Measurements from ENCODE around the gene KLHL10. TPM values are rescaled to one million over a fixed set of nuclear protein-coding genes. Genes with fewer than 3 reads are reported as not detected.
"Not testable (repeated sequence)": the region's sequence is repeated elsewhere in the genome, so short reads cannot be mapped to it uniquely, and the experiment has no call there.

Gene KLHL10
- total and polyA plus RNA-seq, 8 donors: 0.06 to 0.43 (median 0.23) TPM; not detected in 2

- intact Hi-C loops (cut with DNase I): no loop called here
- no peak overlapping the region for H3K4me3 ChIP-seq
- no peak for ATAC-seq
- TF ChIP-seq, protein P1, sequence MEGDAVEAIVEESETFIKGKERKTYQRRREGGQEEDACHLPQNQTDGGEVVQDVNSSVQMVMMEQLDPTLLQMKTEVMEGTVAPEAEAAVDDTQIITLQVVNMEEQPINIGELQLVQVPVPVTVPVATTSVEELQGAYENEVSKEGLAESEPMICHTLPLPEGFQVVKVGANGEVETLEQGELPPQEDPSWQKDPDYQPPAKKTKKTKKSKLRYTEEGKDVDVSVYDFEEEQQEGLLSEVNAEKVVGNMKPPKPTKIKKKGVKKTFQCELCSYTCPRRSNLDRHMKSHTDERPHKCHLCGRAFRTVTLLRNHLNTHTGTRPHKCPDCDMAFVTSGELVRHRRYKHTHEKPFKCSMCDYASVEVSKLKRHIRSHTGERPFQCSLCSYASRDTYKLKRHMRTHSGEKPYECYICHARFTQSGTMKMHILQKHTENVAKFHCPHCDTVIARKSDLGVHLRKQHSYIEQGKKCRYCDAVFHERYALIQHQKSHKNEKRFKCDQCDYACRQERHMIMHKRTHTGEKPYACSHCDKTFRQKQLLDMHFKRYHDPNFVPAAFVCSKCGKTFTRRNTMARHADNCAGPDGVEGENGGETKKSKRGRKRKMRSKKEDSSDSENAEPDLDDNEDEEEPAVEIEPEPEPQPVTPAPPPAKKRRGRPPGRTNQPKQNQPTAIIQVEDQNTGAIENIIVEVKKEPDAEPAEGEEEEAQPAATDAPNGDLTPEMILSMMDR (IDR thresholded peaks at IDR 0.05): no peak
- DNase-seq: no peak
- no peaks in the 10 kb centered on the region for H3K9me3 ChIP-seq
- peaks cover 0 to 6% of the 10 kb centered on the region in 2 donors for H3K4me1 ChIP-seq
- no peak overlapping the region for H3K27ac ChIP-seq
- H3K36me3 ChIP-seq: peaks cover 0 to 86% of the 10 kb centered on the region in 2 donors
- H3K27me3 ChIP-seq: no peaks in the 10 kb centered on the region
Observed at GRCh38 chr17:41870097-41870496, 32.5 kb downstream of the KLHL10 start.

DNA sequence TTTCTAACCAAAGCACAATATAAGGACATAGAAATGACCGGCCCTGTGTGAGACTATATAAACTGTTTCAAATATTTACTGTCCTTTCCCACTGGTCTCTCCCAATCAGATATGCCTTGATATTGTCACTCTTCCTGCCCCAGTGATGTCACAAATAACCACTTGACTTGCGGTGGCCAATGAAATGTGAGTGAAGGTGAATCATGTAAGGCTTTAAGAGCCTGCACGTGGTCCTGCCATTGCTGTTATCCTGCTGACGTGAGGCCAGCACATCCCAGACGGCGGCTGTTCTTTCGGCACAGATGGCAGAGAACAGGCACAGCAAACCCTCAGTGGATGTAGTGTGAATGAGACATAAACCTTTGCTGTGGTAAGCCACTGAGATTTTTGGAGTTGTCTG lies 33.0 kb downstream of the KLHL10 start:
- H3K36me3 ChIP-seq: peaks cover 0 to 88% of the 10 kb centered on the region in 2 donors
- H3K4me3 ChIP-seq: no peak overlapping the region
- TF ChIP-seq, protein P1 (IDR thresholded peaks at IDR 0.05): no peak
- no peaks in the 10 kb centered on the region for H3K9me3 ChIP-seq
- ATAC-seq (no peak), DNase-seq (no peak)
- H3K27me3 ChIP-seq: no peaks in the 10 kb centered on the region
- H3K27ac ChIP-seq: no peak overlapping the region
- intact Hi-C loops (cut with DNase I): no loop called here
- peaks cover 0 to 4% of the 10 kb centered on the region in 2 donors for H3K4me1 ChIP-seq

DNA sequence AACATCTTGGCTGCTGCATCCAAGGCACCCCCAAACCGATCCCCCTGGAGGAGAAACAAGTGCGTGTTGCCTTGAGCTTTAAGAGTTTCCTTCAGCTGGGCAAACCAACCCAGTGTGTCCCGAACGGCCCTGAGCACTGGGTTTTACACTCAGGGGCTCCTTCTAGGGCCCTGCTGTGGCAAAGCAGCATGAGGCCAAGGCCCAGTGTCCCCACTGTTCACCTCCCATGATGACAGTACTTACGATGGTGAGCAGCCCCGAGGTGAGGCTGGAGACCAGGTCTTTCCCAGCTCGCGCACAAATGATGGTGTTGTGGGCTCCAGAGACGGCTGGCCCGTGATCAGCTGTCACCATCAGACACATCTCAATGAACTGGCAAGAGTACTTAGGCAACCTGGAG lies 34.2 kb downstream of the KLHL10 start:
- ATAC-seq: no peak
- peaks cover 0 to 89% of the 10 kb centered on the region in 2 donors for H3K36me3 ChIP-seq
- intact Hi-C loops (cut with DNase I): no loop called here

DNA sequence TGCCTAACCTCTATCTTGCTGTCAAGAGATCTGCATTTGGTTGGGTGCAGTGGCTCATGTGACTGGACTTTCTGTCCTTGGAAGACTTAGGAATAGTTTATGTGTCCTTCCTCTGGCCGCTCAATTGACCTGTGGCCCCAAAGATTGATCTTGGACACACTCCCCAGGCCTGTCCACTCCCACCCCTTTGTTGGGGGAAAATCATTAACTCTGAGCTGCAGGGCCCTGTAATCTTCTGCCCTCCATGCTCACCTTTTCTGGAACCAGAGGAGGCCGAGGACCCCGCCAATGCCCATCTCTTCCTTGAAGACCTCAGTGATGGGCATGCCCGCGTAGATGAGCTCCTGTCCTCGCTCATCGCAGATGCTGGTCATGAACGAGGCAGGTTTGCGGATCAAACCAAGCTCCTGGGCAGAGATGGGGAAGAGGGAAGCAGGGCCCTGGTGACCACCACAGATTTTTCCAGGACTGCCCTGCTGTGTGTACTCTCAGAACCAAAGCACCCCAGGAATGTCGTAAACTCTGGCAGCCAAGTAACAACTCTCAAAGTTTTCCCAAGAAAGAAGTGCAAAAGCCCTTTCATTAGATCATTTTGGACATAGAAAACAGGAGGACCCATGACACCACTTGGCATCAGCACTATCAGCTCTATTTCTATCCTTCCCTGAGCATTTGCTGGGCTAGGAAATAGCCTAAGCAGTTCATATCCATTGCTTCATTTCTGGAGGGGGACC lies 36.1 kb downstream of the KLHL10 start:
- Histone ChIP-seq H3K36me3 (peaks cover 0 to 89% of the 10 kb centered on the region in 2 donors), H3K4me1 (no peaks in the 10 kb centered on the region), H3K27me3 (no peaks in the 10 kb centered on the region), H3K27ac (no peak overlapping the region), H3K4me3 (no peak overlapping the region), H3K9me3 (no peaks in the 10 kb centered on the region)
- TF ChIP-seq, protein P1 (IDR thresholded peaks at IDR 0.05): no peak
- DNase-seq (no peak), ATAC-seq (no peak)
- intact Hi-C loops (cut with DNase I): no loop called here

More for the DNA sequence above, 34.2 kb downstream of the KLHL10 start:
- TF ChIP-seq, protein P1 (IDR thresholded peaks at IDR 0.05): no peak
- no peak for DNase-seq
- H3K4me3 ChIP-seq: no peak overlapping the region
- H3K9me3 ChIP-seq: no peaks in the 10 kb centered on the region
- H3K4me1 ChIP-seq: no peaks in the 10 kb centered on the region
- H3K27me3 ChIP-seq: no peaks in the 10 kb centered on the region
- H3K27ac ChIP-seq: no peak overlapping the region

DNA sequence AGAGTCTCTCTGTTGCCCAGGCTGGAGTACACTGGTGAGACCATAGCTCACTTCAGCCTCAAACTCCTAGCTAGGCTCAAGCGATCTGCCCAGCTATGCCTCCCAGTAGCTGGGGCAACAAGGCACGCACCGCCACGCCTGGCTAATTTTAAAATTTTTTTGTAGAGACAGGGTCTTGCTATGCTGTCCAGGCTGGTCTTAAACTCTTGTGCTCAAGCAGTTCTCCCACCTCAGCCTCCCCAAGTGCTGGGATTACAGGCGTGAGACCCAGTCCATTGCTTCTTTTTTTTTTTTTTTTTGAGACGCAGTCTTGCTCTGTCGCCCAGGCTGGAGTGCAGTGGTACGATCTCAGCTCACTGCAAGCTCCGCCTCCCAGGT lies 36.7 kb downstream of the KLHL10 start:
- ATAC-seq; H3K4me1 ChIP-seq; H3K9me3 ChIP-seq; H3K27ac ChIP-seq; DNase-seq; H3K4me3 ChIP-seq; H3K27me3 ChIP-seq; intact Hi-C loops (cut with DNase I): not testable (repeated sequence)
- peaks cover 0 to 89% of the 10 kb centered on the region in 2 donors for H3K36me3 ChIP-seq

DNA sequence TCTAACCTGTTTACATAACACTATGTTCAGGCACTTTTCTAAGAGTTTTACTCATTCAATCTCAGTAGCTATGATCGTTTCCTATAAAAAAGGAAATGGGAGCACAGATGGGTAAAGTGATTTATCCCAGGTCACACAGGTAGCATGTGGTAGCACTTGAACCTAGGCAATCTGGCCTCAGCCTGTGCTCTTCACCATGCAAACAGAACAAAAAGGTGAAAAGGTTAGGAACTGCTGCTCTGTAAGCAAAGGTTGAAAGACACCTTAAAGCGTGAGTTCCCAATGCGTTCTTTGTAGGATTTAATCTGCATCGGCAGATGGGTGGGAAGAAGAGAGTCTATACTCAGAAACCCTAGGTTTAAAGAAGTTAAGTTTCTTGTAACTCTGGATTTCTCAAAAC lies 42.5 kb downstream of the KLHL10 start:
- H3K4me1 ChIP-seq: no peaks in the 10 kb centered on the region
- DNase-seq (no peak), ATAC-seq (no peak)
- H3K27me3 ChIP-seq: no peaks in the 10 kb centered on the region
- TF ChIP-seq, protein P1 (IDR thresholded peaks at IDR 0.05): no peak
- H3K36me3 ChIP-seq: peaks cover 0 to 89% of the 10 kb centered on the region in 2 donors
- H3K4me3 ChIP-seq: no peak overlapping the region
- H3K9me3 ChIP-seq: no peaks in the 10 kb centered on the region
- intact Hi-C loops (cut with DNase I): no loop called here
- H3K27ac ChIP-seq: no peak overlapping the region
